DMS 273 treated with DMSO at 0.1 percent for 48 hours (cell line): ENCODE data around the gene KCP.

Experiments used
- DNase-seq: peaks from one replicate; lab custom pipeline; 2025; lab: John Stamatoyannopoulos, UW

Gene KCP

DNA sequence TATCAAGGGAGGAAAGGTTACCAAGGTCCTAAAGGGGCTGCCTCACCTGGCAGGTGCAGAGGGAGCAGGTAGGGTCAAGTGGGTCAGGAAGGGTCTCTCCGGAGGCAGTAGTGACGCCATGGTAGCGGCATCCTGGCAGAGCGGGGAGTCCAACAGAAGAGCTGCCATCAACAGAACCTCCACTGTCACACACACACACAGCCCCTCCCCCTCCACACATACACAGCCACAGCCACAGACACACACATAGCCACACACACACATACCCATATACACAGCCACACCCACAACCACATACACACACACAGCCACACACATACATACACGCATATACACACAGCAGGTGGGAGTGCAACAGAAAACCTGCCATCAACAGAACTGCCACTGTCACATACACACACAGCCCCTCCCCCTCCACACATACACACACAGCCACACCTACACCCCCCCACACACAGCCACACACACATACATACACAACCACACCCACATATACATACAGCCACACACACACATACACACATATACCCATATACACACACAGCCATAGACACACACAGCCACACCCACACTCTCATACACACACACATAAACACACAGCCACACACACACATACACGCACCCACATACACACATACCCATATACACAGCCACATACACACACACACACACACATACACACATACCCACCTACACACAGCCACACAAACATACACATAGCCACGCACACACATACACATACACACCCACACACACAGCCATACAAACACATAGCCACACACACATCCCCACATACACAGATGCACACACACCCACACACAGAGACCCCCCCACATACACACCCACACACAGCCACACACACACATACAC lies 23.1 kb downstream of the KCP start:
- no peak for DNase-seq

DNA sequence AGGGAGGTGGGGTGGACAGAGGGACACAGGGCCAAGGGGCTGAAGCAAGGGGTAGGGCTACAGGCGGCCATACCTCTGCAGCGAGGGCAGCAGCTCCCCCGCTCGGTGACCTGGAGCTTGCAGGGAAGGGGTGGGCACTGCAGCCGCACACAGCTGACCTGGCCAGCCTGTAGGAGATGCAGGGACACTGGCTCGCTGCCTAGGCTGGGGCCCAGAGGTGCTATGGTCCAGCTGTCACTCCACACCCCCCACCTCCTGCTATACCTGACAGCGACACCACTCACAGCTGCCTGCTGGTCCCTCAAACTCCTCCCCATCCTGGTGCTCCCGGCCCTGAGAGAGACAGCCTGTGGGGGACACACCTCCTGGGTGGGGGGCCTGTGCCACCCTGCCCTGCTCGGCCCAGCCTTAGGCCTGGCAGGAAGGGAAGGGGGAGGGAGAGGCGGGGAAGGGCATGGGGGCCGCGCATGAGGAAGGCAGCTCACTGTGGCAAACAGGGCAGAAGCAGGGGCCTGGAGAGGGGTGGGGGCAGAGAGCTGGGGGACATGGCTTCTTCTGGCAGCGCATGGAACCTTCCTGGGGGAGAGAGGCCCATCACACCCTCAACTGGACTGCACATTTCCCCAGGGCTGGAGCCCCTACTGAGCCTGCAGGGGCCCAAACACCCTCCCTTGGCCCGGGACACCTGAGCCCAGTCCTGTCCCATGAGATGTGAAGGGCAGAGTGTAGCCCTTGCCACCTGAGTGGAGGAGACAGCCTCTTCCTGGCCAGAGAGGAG lies 23.9 kb downstream of the KCP start:
- DNase-seq, result no peak

DNA sequence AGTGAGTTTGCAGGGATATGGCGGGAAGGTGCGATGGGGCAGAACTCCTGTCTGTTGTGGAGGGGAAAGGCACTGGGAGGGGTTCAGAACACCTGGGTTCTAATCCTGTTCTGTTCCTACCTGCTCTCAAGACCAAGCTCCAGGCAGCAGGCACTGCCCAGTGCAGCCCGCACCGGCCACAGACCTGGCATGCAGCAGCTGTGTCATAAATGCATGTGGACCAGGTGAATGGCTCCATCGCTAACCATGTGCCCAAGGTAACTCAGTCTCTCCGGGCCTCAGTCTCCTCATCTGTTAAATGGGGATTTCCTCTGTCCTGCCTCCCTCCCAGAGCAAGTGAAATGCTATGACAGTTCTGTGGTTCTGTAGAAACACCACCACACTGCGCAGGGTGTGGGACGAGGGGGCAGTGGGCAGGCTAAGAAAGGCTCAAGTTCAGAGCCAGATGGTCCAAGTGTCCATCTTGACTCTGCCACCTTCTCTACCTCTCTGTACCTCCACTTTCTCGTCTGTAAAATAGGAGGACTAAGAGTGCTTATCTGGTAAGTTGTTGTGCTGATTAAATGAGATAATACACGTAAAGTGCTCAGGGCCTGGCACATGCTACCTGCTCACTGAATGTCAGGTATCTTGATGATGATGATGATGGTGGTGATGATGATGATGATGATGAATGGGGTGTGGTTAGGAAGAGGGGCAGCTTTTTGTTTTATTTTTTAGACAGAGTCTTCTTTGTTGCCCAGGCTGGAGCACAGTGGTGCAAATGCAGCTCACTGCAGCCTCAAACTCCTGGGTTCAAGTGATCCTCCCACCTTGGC lies 24.9 kb downstream of the KCP start:
- DNase-seq, result no peak

DNA sequence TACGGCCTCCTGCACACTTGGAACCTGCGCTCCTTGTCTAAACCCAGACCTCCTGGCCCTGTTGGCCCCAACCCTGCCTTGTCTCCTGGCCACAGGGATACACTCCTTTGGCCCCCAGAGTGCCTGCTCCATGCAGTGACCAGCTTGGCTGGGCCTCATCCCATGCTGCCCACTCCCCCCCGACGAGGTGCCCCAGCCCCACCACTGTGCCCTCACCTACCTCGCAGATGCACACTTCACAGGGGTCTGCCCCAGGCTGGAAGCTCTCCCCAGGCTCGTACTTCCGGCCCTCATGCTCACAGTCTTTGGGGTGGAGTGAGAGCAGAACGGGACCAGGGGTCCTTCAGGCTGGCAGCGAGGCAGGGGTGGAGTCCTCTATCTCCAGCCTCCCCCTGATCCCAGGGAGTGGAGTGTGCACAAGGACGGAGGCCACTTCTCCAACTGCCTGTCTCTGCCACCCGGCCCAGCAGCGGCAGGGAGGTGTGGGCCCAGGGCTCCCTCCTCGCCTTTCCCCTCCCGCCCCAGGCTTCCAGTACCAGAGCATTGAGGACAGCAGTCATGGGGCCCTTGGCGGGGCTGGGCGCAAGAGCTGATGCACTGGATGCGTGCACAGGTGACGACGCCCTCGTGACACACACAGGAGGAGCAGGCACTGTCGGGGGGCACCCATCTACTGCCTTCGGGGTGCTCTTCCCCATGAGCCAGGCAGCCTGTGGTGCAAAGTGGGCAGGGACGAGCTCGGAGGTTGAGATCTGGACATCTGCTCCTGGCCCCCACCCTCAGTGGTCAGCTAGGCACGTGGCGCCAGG lies 25.7 kb downstream of the KCP start:
- no peak for DNase-seq

DNA sequence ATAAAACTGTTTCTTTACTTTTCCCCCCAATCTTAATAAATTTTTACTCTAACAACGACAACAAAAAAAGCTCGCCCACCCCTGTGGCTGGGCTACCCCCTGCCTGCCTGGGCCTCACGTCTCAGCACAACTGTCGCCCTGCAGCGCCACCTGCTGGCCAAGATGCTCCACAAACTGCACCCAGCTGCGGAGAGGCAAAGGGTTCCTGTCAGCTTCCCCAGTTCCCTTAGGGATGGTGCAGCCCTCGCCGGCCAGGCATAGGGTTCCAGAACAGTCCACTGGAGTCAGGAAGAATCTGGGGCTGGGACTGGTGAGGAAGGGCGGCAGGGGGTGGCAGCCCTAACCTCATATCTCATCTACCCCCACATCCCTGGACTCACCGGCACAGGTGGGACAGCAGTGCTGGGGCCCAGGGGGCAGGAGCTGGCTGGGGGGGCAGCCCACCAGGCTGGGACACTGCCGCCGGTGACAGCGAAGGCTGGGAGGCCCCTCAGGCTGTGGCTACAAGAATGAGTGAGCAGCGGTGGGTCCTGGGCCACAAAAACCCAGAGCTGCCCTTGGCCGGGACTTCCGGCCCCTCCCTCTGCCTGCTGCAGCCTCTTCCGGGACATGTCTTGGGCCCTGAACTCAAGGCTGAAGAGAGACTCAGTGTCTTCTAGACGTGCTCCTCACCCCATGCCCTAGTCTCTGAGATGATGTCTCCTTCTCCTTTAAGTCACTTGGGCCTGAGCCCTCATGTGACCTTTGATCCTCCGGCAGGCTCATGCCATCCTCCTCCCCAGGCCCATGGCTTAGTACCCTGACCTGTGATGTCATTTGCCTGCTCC lies 26.7 kb downstream of the KCP start:
- DNase-seq, result peak; percentile 27

DNA sequence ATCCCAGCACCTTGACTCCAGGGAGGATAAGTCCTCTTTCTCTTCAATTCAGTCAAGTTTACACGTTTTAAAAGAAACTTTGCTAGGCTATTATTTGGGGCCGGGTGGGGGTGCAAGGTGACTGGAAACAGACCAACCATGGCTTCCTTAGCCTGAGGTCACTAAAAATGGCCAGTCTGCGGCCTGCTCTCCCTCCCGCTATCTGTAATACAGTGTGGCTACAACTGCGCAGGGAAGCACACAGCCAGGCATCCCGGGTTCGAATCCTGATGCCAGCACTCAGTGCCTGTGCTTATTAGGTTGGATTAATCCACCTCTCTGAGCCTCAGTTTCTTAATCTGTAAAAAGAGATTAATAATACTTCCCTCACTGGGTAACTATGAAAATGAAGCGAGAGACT lies 28.4 kb downstream of the KCP start:
- DNase-seq, result no peak

DNA sequence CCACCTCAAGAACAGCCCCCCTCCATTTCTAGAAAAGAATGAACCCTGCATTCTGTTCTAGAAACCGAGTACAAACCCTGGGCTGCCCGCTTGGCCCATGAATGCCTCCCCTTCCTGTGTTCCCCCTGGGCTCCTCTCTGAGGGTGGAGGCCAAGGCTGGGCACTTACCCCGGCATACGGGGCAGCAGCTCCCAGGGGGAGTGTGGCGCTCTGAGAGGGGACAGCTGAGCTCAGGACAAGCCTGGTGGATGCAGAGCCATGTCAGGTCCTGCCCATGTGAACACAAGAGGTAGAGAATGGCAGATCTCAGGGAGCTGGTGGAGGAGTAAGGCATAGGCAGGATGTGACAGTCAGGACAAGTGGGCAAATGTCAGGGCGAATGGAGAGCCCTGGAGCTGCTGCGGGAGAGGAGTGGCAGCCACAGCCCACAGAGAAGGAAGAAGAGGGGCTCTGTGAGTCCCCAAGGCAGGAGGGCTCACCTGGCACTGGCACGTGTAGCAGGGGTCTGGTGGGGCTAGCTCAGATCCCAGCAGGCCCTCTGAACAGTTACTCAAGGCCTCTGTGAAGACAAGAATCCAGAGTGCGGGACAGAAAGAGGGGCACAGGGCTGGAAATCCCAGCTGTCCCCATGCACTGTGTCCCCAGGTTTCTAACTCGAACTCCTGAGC lies 28.9 kb downstream of the KCP start:
- no peak for DNase-seq

DNA sequence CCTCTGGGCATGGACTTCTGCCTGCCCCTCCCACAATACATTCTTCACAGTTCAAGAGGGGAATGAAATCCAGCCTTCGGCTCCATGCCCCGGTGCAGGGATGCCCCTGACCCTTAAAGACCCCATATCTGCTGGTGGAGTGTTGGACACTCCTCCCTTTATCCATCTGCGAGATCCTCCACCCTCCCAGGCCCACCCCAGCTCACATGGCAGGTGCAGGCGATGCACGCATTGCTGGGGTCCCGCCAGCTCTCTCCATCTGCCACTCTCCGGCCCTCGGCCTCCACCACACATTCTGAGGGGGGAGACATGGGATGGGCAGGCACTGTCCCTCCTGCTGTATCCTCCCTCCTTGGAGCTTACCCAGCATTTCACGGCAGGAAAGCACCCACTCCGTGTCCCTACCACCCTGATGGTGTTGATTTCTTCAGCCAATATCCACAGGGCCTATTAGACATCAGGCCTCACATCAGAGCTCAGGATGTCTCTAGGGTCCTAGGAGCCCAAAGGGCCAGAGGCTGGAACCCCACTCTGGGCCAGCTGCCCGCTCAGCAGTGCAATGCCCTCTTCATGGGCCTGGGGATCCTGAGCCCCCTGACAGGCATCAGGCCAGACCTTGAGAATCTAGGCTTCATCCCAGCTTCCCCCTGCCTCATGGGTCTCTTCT lies 29.6 kb downstream of the KCP start:
- no peak for DNase-seq

DNA sequence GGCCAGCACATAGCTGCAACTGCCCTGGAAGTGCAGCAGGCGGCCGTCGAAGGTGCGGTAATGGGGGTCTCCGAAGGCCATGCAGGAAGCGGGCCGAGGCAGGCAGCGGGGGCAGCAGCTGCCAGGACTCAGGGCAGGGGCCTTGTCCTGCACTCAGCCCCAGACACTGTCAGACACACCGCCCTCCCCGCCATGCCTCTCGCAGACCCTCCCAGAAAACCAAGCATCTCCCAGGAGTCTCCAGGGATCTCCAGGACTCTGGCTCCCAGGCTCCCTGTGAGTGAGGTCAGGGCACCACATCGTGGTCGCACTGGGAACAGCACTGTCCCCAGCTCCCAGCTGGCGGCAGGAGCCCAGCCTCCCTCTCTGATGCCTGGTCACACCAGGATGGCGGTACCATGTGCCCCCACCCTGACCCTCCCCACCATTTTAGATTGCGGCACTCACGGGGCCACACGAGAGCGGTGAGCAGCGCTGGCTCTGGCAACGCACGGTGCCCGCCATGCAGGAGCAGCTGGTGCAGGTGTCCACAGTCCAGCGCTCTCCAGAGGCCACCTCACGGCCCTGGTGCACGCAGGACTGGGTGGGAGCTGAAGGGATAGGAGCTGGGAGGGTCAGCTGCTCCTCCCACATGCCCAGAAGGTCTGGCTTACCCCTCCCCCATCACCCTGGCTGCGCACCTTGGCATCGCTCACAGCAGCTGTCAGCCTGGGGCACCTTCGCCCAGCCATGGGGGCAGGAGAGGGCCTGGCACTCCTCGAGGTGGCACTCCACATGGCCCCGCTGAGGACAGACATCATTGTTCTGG lies 30.4 kb downstream of the KCP start:
- no peak for DNase-seq

DNA sequence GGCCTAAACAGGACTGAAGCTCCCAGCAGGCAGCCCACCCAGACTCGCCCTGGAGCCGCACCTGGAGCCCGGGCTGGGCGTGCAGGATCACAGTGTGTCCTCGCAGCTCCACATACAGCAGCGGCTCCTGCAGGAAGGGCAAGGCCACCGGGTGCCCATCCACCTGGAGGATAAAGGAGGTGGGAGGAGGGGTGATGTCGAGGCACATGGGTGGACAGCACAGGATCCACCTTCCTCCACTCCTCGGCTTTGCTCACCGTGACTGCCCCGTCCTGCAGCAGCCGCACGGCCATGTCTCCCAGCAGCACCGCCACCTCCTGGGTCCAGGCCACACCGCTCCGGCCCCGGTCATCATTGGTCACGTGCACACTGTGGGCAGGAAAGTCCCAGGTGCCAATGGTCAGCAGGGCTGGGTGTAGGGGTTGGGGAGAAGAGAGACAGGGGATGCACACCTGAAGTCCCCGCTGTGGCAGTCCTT lies 31.0 kb downstream of the KCP start:
- DNase-seq, result no peak

DNA sequence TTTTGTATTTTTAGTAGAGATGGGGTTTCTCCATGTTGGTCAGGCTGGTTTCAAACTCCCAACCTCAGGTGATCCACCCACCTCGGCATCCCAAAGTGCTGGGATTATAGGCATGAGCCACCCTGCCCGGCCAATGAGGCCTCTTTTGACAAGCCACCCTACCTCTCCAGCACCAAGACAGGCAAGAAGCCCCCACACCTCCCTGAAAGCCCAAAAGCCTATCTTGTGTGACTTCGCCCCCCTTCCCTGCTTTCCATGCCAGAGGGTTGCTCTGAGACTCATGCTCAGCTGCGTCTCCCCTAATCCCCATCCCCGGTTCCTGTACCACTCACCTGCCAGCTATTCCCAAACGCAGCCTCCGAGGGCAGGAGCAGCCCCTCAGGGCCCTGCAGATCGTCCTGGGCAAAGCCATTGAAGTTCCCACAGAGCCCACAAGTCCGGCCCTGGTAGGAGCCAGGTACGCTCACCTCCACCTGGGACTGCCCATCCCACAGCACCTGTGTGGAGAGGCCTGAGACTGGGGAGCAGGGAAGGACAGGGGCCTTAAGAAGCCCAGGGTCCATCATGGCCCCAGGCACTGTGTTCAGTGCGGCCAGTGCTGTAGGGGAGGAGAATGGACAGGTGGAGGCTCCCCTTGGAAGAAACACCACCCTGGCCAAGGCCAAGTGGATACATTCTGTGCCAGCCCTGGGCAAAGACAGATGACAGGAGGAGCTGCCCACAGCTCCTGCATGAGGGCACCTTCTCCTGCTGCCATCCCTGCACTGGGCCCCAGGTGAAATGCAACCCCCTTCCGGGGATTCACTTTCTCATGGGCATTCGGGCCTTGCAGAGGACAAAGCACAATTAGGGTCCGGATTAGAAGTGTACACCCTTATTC lies 32.0 kb downstream of the KCP start:
- DNase-seq, result no peak

DNA sequence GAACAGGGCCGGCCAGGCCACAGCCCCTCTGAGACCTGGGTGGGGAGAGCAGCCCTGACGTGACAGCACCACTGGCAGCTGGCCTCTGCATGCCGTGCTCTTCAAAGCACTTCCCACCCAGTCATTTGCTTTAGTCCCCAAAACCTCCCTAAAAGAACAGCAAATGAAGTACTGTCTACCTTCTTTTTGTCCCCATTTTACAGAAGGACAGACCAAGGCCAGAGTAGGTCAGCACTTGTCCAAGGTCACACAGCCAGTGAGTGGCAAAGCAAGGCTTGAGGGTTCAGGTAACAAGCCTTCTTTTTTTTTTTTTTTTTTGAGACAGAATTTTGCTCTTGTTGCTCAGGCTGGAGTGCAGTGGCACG lies 32.8 kb downstream of the KCP start:
- DNase-seq, result no peak

DNA sequence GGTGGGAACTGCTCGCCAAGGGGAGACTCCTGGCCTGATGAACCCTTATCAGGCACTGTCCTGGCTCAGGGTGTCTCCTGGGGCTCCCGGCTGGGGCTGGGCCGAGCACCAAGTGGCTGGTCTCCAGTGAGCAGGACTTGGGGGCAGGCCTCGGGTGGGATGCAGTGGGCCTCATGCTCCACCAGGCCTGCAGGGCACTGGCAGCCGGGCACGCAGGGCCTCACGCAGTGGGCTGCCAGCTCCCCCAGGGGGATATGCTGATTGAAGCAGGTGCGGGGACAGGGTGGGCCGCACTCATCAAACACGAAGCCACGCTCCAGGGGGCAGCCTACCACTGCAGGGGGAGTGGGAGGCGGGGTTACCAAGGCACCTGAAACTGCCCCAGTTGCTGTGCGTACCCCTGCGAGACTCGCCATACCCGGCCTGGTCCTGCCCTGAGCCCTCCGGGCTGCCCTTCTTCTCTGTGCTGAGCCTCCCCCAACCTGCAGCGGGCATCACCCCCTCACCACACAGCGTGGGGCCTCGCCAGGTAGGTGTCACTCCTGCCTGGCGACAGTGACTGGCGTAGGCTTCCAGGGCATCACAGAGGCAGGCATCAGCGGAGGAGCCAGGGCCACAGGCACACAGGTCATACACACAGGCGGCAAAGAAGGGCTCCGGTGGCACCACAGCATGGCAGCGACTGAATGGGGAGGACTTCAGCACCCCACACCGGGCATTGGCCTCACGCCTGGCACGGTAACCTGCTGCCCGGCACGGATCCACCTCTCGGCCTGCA lies 33.3 kb downstream of the KCP start:
- DNase-seq, result no peak

DNA sequence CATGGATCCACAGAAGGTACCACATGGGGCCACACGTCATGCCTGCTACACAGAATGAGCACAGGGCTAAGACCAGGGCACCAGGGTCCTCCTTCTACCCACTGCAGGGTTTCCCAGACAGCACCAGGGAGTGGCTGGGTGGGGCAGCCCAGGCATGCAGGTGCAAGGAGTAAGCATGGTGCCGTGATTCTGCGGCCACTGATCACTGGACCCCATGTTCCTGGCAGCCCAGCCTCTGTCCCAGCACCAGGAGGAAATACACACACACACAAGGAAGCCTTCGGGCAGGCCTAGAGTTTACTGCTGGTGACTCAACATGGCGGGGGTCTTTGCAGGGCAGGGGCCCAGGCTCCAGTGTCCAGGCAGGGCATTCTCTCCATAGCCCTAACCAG lies 33.9 kb downstream of the KCP start:
- no peak for DNase-seq

DNA sequence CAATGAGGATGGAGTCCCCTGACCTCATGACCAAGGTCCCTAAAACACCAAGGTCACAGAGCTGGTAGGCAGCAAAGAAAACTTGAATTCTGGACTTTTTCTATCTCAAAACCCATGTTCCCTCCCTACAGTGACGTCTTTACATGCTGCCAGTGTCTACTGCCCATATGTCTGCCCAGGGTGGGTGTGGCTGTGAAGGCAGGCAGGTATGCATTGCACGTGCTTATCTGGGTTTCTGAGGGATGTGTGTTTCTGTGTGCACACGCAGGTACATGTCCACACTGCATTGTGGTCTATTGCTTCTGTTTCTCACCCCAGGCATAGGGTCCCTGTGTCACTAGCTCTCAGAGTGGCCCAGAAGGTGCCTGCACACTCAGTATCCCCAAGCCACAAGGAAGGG lies 34.4 kb downstream of the KCP start:
- DNase-seq, result no peak

DNA sequence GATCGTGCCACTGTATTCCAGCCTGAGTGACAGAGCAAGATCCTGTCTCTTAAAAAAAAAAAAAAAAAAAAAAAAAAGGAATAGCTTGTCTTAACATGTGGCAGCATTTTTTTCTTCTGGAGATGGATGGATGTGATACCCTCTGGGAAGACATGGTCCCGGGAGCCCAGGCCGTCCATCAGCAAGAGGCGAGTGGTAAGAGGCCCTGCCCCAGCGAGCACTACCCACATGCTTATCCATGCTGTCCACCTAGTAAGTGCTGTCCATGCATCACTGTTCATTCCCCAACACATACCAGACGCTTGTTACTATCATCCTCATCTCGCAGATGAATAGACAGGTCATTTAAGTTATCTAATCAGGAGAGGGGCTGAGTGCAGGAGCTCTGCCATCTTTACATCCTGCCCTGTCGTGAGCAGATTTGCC lies 35.0 kb downstream of the KCP start:
- DNase-seq, result no peak
